Medulla oblongata (tissue), 1 donor: ENCODE measurements around the gene BLCAP.

Source experiments
- DNase-seq: peaks from one replicate; pipeline ENCODE4 v3.0.0-alpha.2; 2015; ENCODE audit errors: extremely low spot score

Gene BLCAP

DNA sequence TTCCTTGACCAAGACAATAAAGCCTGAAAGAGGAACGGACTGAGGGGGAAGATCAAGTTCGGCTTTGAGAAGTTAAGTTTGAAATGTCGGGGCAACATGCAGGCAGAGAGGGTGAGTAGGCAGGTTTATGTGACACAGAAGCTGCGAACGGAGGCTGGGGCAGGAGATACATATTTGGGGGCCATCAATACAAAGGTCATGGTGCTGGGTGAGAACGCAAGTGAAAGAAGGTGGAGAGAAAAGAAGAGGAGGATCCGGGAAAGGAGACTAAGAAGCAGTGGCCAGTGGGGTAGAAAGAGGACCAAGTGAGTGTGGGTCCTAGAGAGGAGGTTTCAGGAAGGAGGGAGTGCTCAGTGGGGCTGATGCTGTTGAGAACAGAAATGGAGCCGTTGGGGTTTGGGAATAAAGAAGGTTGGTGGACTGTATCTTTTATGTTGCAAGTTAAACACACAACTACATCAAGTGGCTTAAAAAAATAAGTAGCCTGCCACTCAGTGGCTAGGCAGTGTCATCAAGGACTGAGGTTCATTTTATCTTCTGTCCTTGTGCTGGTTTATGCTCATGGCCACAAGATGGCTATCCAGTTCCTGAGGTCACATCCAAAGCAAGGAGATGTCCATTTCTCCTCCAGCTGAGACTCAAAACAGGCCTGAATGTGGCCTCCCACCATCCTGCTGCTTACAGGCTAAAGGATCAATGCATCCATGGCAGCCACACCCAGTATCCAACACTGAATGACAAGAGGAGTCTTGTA lies 1.7 kb upstream of the BLCAP start:
- DNase-seq = no peak

DNA sequence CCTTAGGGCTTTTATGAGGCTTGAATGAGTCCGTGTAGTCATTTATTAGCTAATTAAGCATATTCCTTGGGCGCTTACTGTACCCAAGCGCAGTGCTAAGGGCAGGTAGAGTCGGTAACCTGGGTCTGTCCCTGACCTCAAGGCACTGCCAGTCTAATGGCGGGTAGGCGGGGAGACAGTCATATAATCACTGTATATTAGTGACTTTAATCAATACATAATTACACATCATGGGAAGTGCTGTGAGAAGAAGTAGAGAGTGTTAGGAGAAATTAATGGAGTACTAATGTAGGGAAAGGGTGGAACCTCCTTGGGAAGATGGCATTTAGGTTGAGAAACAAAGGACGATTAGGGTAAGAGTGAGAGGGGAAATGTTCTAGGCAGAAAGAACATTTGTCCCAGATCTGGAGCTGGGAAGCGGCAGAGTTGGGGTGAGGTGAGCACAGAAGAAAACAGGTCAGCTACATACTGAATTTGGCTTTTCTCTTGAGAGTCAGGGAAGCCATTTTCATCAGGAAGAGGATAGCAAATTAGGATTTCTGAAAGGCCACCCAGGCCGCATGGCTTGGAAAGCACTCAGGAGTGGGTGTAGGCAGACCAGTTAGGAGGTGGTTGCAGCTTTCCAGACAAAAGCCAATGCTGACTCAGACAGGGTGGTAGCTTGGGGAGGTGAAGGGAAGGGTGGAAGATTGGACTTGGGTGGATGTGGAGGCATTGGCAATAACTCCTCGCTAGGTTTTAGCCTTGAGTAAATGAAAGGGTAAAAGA lies 954 bp upstream of the BLCAP start:
- no peak for DNase-seq

DNA sequence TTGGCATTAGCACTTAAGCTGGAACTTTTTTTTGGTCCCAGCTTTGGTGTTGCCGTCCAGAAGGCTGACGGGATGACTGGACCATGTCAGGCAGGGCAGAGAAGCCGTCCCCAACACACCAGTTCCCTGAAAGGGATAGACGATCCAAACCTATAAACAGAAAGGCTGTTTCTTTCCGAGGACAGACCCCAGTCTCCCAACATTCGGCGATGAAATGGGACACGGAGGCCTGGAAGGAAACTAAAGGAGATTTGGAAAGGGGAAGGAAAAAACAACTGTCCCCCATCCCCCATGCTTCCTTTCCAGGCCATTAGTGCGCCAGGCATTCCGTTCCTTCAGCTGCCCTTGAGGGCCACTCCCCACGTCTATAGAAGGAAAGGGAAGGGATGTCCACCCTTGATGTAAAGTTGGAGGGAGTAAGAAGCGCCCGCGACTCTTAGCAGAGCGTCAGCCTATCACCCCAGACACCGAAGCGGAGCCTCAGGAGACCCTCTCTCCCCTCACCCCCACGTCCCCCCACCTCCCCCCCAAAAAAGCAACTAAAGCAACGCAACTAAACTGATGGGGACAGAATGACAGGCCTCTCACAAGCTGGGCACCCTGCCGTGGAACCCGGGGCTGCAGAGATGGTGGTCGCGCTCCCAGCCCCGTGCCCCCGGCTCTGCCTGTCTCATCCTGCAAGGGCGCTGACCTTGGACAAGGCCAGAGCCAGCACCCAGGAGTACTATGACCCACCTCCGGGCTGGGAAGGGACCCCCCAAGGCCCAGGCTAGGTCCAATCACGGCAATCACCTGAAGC lies 638 bp downstream of the BLCAP start:
- DNase-seq = peak; percentile 24

DNA sequence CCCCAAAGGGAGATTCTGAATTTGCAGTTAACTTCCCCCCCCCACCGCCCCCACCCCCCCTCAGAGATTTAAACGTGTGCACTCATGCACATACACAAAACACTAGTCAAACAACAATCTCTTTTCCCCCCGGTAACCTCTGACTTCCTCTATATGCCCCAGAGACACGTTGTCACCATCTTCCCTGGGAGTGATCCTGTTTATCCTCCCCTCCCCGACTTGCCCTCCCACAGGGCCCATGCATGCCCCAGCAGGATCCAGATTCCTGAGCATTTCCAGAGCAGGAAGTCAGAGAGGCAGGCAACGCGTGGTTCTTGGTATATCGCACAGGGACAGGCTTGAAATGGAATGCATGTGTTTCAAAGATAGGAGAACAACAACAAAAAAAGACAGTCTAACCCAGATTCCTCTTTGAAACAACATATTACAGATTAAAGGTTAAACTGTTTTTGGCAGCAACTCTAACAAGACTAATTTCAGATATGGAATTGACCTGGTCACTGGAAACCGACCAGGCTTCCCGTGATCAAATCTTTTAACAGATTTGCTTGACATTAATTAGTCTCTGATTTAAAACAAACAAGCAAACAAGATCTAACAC lies 1.3 kb downstream of the BLCAP start:
- DNase-seq = no peak

DNA sequence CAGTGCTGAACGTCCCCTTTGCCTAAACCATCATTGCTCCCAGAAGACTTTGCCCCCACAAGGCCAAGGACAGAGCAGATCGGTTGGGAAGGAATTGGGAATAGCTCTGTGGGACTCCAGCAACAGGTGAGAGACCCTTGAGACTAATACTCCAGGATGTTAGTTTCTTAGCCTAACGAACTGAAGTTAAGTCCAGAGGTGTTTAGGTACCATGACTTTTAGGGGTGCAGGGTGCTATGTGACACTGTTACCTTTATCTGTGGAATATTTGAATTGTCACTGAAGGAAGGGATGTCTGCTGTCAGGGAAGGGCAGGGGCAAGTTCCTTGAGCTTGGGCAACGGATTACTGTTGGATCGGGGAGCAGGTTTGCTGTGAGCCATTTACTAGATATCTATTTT lies 1.9 kb downstream of the BLCAP start:
- DNase-seq = no peak

DNA sequence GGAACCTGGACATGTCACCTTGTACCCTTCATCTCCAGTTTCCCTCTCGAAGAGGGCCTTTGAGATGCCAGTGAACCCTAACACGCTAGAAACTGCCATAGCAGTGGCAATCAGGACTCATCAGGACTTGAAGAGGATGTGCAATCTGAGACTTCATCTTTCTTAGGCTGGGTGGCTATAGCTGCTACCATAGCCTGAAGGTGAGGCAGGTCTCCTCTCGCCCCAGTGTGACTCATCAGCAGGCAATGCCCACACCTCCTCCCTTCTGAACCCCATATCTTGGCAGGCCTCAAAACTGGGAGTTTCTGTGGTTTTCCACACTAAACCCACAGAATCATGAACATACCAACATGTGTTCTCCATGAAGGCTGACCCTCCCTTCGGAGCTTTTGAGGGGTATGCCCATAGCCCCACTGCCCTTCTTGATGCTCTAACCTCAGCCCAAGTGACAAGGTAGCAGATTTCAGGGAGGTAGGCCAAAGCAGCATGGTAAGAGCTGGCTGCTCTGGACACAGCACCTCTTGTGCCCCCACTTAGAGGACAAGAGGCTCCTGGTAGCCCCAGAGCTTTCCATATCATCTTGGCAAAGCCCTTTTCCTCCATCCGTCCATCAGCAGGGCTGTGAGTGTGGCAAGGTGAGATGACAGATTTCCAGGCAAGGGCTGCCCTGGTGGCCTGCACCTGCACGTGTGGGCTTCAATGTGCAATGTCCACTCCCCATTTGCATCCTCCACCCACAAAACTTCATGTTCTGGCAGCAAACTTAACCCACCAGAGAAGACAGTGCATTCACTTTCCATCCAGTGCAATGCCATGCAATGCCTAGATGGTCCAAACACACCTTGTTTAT lies 2.6 kb downstream of the BLCAP start:
- DNase-seq = no peak

DNA sequence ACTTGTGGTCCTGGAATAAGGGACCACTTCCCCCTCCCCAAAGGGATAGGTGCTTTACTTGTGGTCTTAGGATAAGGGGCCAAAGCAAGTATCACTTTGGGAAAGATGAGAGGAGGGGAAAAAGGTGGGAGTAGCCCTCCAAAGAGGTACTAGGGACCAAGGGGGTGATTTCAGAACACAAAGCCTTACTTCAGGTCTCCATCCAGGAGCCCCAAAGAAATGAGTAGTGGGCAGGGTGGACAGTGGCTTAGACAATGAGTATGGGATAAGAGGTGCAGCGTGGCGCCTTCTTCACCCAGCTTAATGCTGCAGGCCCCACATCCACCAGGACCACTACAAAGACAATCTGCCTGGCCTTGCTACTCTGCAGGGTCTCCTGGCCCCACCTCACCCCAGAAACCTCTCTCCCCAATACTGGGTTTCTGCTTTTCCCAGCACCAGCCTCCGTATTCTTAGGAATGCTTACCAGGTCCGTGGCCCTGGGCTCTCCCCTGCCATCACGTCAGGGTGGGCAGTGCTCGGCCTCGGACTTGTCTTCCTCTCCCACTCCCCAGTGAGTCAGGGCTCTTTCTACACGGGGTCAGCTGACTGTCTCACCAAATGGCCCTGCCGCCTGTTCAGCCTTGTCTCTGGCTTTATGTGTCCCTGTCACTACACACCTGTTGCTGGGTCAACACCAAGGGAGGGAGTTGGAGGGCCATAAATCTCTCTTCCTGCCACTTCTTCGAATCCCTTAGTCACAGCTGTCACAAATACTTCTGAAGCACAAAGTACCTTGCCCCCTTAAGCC lies 3.6 kb downstream of the BLCAP start:
- DNase-seq = no peak

DNA sequence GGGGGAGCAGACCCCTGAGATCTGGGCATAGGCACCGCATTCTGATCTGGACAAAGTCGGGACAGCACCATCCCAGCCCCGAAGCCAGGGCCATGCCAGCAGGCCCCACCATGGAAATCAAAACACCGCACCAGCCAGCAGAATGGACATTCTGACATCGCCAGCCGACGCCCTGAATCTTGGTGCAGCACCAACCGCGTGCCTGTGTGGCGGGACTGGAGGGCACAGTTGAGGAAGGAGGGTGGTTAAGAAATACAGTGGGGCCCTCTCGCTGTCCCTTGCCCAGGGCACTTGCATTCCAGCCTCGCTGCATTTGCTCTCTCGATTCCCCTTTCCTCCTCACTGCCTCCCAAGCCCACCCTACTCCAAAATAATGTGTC lies 4.7 kb downstream of the BLCAP start:
- no peak for DNase-seq

DNA sequence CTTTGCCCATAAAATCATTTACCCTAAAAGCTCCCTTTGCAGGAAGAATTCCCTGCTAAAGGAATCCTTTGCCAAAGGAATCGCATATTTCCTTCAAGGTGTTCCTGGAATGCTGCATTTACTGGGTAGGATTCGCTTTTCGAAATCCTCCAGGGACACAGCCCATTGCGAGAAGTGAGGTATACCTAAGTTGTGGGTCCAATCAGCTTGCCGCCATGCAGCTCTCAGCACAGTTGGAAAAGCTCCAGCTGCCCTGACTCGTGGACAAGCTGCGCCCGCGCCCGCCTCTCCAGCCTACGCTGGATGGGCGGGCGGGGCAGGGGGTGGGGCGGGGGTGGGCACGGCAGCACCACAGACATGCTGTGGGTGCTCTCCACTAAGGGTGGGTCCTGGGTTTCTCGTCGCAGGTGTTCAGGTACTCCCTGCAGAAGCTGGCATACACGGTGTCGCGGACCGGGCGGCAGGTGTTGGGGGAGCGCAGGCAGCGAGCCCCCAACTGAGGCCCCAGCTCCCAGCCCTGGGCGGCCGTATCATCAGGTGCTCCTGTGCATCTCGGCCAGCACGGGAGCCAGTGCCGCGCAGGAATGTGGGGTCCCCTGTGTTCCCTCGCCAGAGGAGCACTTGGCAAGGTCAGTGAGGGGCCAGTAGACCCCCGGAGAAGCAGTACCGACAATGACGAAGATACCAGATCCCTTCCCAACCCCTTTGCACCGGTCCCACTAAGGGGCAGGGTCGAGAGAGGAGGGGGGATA lies 5.2 kb downstream of the BLCAP start:
- DNase-seq = peak; percentile 23

DNA sequence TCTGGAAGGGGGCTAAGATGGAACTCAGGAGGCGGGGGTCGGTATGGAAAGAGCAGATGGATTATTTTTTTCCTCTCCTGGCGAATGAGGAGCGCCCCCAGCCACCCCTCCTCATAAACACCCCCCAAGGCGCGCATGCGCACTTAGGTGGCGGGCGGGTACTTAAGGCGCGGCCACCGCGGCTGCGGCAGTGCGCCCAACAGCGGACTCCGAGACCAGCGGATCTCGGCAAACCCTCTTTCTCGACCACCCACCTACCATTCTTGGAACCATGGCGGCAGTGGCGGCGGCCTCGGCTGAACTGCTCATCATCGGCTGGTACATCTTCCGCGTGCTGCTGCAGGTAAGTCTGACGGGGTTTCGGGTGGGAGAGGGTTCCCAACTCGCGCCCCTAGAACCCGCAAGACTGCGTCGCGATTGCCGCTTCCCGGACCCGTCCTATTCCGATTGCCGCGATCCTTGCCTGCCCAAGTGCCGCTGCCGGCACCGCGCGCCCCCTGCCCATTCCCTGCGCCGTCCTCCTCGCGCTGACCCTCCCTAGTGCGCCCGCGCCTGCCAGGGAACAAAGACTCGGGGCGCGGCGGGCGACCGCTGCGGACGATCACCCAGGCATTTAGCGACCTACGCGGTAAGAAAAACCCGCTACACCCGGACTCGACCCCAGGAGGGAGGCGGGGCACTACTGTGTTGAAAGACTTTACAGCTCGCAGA lies 6.5 kb downstream of the BLCAP start, which contains the start of gene NNAT:
TSS of gene NNAT (plus strand) at position 190 of the 711 bp plus-strand sequence. CDS start at position 272, 82 bp downstream.
- DNase-seq = no peak

DNA sequence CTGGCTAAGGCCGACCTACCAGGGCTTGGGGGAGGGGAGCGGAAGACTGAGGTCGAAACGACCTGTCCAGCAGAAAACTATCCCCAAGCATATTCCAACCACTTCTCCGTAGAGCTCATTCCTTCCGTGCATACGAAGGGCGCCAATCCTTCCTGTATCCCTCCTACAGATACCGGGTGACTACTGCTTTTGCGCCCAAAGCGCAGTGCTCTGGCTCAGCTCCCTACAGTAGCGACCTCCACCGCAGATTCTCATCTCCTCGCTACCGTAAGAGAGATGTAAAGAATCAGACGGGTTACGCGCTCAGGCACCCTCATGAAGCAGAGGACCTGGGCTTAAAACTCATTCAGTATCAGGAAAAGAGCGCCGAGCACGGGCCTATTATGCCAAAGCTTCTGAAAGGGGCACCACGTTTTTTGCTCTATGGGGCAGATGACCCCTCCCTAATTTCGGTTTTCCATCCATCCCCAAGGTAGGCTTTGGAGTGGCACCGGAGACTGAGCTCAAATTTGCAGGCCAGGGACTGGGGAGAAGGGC lies 7.2 kb downstream of the BLCAP start:
- DNase-seq = no peak

DNA sequence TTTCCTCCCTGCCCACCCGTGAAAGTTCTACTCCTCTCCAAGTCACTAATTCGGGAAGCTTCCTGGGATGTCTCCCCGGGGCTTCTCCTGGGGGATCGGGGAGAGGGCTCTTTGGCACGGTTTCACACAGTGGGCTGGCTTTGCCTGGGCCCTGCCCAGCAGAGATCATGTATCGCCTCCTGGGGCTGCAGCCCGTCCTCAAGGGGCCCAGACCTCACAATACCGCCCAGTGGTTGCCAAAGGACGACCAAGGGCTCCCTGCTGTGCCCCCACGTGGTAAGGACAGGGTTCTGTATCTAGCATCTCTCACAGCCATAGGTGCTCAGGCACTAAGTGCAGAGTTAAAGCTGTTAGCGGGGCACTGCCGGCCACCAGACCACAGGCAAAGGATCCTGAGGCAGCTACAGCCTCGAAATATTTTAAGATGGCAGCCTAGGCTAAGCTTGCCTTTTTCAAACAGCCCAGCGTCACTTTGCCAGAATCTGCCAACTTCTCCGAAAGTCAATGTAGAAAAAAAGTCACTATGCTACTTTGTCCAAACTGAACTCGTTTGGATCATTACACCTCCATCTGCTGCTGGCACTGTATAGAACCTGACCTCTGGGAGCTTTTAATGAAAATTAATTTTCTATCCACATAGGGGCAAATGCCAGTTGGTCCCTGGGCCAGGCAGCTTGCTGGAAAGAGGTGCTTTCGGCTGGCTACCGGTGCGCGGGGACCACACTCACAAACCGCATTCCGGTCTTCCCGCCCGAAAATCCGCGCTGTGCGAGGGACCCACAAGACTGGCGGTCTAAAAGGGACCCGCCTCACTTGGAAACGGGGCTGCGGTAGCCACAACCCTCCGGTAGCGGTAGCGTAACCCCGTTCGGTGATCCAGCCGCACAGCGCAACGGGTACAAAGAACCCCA lies 7.9 kb downstream of the BLCAP start:
- no peak for DNase-seq

DNA sequence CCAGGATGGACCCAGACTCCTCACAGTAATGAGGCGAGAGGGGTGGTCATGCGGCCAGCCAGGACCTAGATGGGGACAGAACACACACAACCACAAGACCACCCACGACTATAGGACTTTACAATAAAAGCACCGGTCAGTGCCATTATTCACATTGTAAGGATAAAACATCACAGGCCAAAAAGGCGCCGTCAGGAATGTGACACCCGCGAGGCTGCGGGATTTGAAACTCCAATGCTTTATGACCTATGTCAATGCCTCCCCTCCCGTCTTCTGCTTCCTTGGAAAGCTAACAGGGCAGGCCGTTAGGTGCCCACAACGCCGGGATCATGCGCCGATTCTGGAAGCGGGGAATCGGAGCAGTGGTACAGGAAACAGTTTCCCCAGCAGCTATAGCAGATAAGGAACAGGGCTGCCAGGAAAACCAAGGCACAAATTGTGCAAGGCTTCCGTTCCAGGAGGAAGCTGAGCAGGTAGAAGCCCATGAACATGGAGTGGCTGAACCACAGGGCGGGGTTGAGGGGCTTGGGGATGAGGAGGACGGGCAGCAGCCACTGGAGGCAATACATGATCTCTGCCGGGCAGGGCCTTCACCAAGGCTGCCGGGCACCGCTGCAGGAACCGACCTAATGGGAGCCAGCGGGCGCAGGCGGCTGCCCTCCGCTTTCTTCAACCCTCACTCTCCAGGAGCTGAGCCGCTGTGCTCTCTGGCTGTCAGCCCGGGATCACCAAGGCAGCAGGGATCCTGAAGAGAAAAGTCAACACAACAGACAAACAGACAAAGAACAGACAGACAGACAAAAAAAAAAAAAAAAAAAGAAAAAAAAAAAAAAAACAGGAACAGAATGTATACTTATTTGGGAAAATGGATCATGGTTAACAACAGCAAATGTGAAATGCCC lies 8.8 kb downstream of the BLCAP start:
- peak; percentile 69 for DNase-seq

DNA sequence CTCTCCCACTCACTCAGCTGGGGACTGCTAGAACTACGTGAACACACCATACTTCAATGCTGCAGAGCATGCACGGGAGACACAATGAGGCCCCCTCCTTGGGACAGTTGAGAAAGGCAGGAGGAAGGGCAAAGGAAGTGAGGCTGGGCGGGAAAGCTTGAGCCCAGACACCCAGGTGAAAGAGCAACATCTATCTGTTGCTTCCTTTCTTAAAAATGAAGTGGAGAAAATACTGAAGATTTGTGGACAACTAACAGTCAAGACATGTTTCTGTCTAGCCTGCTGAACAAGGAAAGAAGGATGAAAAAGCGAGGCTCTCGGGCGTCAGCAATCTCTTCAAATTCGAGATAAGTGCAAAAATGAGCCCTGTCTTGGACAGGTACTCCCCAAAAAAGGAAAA lies 9.6 kb downstream of the BLCAP start:
- no peak for DNase-seq

DNA sequence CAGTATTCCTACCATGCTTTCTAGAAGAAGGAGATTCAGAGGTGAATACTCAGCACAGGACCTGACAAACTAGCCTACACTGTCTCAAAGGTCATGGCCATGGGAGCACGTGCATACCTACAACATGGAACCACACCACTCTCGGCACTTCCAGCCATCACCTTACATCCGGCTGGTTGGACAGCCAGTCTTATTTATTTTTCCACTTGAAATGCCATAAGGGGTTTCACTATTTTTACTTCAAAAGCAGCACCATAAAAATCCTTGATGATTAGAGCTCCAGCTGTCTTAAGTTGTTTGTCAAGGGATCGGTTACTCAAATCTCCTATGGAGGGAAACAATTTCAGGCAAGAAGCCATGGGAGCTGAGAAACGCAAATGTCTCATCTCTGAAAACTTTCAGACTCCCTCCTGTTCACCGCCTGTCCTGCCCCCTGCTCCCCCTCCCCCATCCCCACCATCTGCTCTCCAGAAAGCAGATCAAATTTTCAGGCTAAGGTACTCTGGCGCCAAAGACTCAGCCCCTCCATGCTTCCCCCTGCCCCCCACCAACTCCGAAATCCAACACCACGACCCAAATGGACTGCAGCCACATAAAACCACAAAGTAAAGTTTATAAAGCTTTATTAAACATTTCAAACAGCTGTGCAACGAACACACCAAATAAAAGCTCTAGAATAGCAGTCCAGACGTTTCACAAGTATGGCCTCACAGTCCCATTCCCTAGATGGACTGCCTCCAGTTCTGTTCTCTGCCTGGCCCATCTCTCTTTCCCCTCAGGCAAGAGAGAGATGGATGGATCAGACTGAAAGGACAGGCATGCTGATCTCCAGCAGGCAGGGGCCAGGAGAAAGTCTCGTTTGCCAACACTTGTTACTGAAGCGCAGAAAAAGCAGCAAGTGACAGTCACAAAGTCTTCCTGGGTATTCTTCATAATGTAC lies 10.6 kb downstream of the BLCAP start:
- no peak for DNase-seq
